OCI-LY1 (cell line): ENCODE measurements around the gene KRT2.

ENCODE experiments used
- EZH2 ChIP-seq: fragments of 200-600 bp; sonication (generic), shearing (Covaris generic); IDR thresholded peaks from 2 replicates; pipeline ENCODE4 v1.8.0; 2017; ENCODE audit warnings: borderline replicate concordance, mixed run types, mild to moderate bottlenecking, antibody characterized with exemption, low read length, moderate library complexity, mixed read lengths
- TF ChIP-seq, protein P1 (sequence below): fragments of 200-600 bp; sonication (generic), shearing (Covaris generic); IDR thresholded peaks from 2 replicates; pipeline ENCODE4 v1.5.1; 2017; ENCODE audit warnings: mild to moderate bottlenecking, antibody characterized with exemption, low read length, moderate library complexity, mixed read lengths

DNA sequence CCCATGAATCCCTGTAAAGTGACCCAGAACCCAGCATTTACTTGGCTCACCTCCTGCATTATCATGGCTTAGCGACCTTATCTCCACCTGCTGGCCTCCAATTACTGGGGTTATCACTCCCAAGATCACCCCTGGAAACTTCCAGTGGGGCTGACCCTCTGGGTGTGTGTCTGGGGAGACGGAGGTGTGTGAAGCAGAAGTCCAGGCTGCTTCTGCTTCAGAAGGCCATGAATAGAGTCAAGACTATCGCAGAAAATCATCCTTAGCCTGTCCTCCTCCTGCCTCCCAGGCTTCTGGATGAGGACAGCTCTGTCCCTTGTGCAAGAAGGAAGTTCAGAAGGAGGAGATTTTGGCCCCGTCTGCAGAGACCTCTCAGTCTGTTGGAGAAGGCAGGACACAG, 50.3 kb downstream of the KRT2 start:
- TF ChIP-seq EZH2 = no peak
- TF ChIP-seq, protein P1, sequence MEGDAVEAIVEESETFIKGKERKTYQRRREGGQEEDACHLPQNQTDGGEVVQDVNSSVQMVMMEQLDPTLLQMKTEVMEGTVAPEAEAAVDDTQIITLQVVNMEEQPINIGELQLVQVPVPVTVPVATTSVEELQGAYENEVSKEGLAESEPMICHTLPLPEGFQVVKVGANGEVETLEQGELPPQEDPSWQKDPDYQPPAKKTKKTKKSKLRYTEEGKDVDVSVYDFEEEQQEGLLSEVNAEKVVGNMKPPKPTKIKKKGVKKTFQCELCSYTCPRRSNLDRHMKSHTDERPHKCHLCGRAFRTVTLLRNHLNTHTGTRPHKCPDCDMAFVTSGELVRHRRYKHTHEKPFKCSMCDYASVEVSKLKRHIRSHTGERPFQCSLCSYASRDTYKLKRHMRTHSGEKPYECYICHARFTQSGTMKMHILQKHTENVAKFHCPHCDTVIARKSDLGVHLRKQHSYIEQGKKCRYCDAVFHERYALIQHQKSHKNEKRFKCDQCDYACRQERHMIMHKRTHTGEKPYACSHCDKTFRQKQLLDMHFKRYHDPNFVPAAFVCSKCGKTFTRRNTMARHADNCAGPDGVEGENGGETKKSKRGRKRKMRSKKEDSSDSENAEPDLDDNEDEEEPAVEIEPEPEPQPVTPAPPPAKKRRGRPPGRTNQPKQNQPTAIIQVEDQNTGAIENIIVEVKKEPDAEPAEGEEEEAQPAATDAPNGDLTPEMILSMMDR = no peak
